DOHH2 (cell line): ENCODE data around the gene NSD2.

ENCODE experiments used
- EZH2phosphoT487 ChIP-seq: fragments of 200-600 bp; sonication (generic); IDR thresholded peaks from 2 replicates; pipeline ENCODE4 v1.6.1; 2017; ENCODE audit warnings: borderline replicate concordance, mild to moderate bottlenecking, antibody characterized with exemption, low read length, moderate library complexity, mixed read lengths
- TF ChIP-seq, protein P1 (sequence below): fragments of 200-600 bp; sonication (generic); IDR thresholded peaks from one replicate; pipeline ENCODE4 v1.5.1; 2014; ENCODE audit warnings: antibody characterized with exemption, mild to moderate bottlenecking, low read depth, low read length; ENCODE audit not compliant: poor library complexity, severe bottlenecking

DNA sequence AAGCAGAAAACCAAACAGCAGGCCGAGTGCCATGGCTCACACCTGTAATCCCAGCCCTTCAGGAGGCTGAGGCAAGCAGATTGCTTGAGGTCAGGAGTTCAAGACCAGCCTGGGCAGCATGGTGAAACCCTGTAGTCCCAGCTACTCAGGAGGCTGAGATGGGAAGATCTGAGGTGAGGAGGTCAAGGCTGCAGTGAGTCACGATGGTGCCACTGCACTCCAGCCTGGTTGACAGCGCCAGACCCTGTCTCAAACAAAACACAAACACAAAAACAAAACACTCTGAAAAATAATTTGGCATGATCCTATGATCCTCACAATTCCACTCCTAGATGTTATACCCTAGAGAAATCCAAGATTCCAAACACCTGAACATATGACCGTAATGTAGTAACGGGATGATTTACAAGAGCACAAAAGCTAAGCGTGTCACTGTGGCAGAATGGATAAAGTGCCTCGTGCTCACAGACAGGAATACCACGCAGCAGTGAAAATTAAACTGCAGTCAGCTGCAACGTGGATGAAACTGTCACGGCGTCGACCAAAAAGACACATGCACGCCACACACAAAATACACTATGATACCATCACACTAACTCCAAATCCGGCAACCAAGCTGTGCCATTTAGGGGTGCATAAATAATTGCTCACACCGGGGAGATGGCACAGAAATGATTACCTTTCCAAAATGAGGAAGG lies 135.9 kb downstream of the NSD2 start:
- TF ChIP-seq, protein P1, sequence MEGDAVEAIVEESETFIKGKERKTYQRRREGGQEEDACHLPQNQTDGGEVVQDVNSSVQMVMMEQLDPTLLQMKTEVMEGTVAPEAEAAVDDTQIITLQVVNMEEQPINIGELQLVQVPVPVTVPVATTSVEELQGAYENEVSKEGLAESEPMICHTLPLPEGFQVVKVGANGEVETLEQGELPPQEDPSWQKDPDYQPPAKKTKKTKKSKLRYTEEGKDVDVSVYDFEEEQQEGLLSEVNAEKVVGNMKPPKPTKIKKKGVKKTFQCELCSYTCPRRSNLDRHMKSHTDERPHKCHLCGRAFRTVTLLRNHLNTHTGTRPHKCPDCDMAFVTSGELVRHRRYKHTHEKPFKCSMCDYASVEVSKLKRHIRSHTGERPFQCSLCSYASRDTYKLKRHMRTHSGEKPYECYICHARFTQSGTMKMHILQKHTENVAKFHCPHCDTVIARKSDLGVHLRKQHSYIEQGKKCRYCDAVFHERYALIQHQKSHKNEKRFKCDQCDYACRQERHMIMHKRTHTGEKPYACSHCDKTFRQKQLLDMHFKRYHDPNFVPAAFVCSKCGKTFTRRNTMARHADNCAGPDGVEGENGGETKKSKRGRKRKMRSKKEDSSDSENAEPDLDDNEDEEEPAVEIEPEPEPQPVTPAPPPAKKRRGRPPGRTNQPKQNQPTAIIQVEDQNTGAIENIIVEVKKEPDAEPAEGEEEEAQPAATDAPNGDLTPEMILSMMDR: no peak
- TF ChIP-seq EZH2phosphoT487: no peak
